DND-41 (cell line): ENCODE data around the gene PCSK4.

ENCODE experiments used
- ATAC-seq: fragments of 200-7000 bp; cut with Tn5 transposase; 3 replicates; pipeline ENCODE4 v1.9.1; 2021; ENCODE audit warnings: low read depth; ENCODE audit not compliant: insufficient read depth
- DNase-seq: peaks from one replicate; pipeline ENCODE4 v3.0.0-alpha.2; 2020
- H2AFZ ChIP-seq: 2 replicates; pipeline ENCODE4 v1.6.0; 2012; ENCODE audit warnings: low read depth, low read length
- H3K27ac ChIP-seq: 2 replicates; pipeline ENCODE4 v1.5.1; 2012; ENCODE audit warnings: low read length, inconsistent platforms
- H3K27me3 ChIP-seq: fragments of 200-600 bp; sonication (generic); 2 replicates; pipeline ENCODE4 v1.6.0; 2012; ENCODE audit warnings: low read length, mild to moderate bottlenecking, inconsistent platforms; ENCODE audit not compliant: insufficient read depth, poor library complexity
- H3K36me3 ChIP-seq: 2 replicates; pipeline ENCODE4 v1.5.1; 2012; ENCODE audit warnings: low read length, inconsistent platforms; ENCODE audit not compliant: insufficient read depth
- H3K4me1 ChIP-seq: 2 replicates; pipeline ENCODE4 v1.5.1; 2012; ENCODE audit warnings: mild to moderate bottlenecking, low read length; ENCODE audit not compliant: insufficient read depth
- H3K4me2 ChIP-seq: 2 replicates; pipeline ENCODE4 v1.6.0; 2012; ENCODE audit warnings: mild to moderate bottlenecking, moderate library complexity, low read length, inconsistent platforms; ENCODE audit not compliant: insufficient read depth
- H3K4me3 ChIP-seq, 2 experiments: fragments of 200-600 bp in 1 of 2; shearing (Covaris generic) in 1 of 2; 2 replicates each; pipeline ENCODE4 v1.5.1; 2012 to 2016; ENCODE audit warnings: inconsistent platforms in 2 of 2, low read length in 2 of 2, mild to moderate bottlenecking in 2 of 2, low read depth in 1 of 2, moderate library complexity in 1 of 2
- H3K79me2 ChIP-seq: 2 replicates; pipeline ENCODE4 v1.6.0; 2012; ENCODE audit warnings: low read length, inconsistent platforms; ENCODE audit not compliant: insufficient read depth
- H3K9ac ChIP-seq: 2 replicates; pipeline ENCODE4 v1.6.0; 2012; ENCODE audit warnings: low read depth, mild to moderate bottlenecking, inconsistent platforms, low read length, moderate library complexity
- H3K9me3 ChIP-seq: 2 replicates; pipeline ENCODE4 v1.5.1; 2012; ENCODE audit warnings: low read length, moderate library complexity, mild to moderate bottlenecking, inconsistent platforms; ENCODE audit not compliant: insufficient read depth, severe bottlenecking
- H4K20me1 ChIP-seq: 2 replicates; pipeline ENCODE4 v1.6.0; 2012; ENCODE audit warnings: low read length; ENCODE audit not compliant: insufficient read depth
- CTCF ChIP-seq: IDR thresholded peaks from 2 replicates; pipeline ENCODE4 v1.5.1; 2012; ENCODE audit warnings: borderline replicate concordance, low read length, moderate library complexity, mild to moderate bottlenecking; ENCODE audit not compliant: poor library complexity, severe bottlenecking; ENCODE audit errors: extremely low read depth
- EZH2 ChIP-seq: IDR thresholded peaks from 3 replicates; pipeline ENCODE4 v1.6.1; 2012; ENCODE audit warnings: borderline replicate concordance, low read depth, mild to moderate bottlenecking, moderate library complexity, low read length, inconsistent platforms; ENCODE audit not compliant: severe bottlenecking

Gene PCSK4

GRCh38 chr19:1438933-1439354 lies 51.2 kb downstream of the PCSK4 start:
- Histone ChIP-seq H4K20me1 (peaks cover 60% of the 10 kb centered on the region), H3K9ac (peak overlapping the region; percentile 90), H3K27me3 (no peaks in the 10 kb centered on the region), H3K4me3 (peak overlapping the region; percentile 61 to 66; a peak in 3 of 4 replicates), H3K4me2 (peak overlapping the region; percentile 99), H3K36me3 (peaks cover 54% of the 10 kb centered on the region), H3K79me2 (peaks cover 37% of the 10 kb centered on the region), H3K27ac (peak overlapping the region; percentile 82), H3K4me1 (peaks cover 26% of the 10 kb centered on the region), H3K9me3 (no peaks in the 10 kb centered on the region), H2AFZ (no peak overlapping the region)
- ATAC-seq (peak; percentile 8), DNase-seq (no peak)
- TF ChIP-seq CTCF (no peak), EZH2 (no peak)

GRCh38 chr19:1438035-1438932 lies 51.9 kb downstream of the PCSK4 start, which contains the start of gene RPS15:
Gene RPS15 (plus strand): TSS chr19:1438396. CDS start chr19:1438426, 30 bp downstream.
- H3K27me3 ChIP-seq = no peaks in the 10 kb centered on the region
- peak within 1 kb of the TSS; percentile 82 for H3K27ac ChIP-seq
- peaks cover 37% of the 10 kb centered on the region for H3K79me2 ChIP-seq
- peak within 1 kb of the TSS; percentile 61 to 66; a peak in 3 of 4 replicates for H3K4me3 ChIP-seq
- H2AFZ ChIP-seq = peak within 1 kb of the TSS; percentile 72
- H4K20me1 ChIP-seq = peaks cover 64% of the 10 kb centered on the region
- peaks cover 61% of the 10 kb centered on the region for H3K36me3 ChIP-seq
- H3K4me2 ChIP-seq = peak within 1 kb of the TSS; percentile 99
- H3K9me3 ChIP-seq = no peaks in the 10 kb centered on the region
- DNase-seq (peak; percentile 95), ATAC-seq (peak; percentile 83)
- H3K9ac ChIP-seq = peak within 1 kb of the TSS; percentile 90
- peaks cover 26% of the 10 kb centered on the region for H3K4me1 ChIP-seq
- peak; percentile 98 for TF ChIP-seq CTCF
- TF ChIP-seq EZH2 = no peak

GRCh38 chr19:1437609-1438008 lies 52.5 kb downstream of the PCSK4 start:
- TF ChIP-seq EZH2 (no peak), CTCF (no peak)
- Histone ChIP-seq H3K27ac (no peak overlapping the region), H3K9ac (peak overlapping the region; percentile 26; the same call in 1 of the 2 replicates), H3K4me1 (peaks cover 26% of the 10 kb centered on the region), H2AFZ (peak overlapping the region; percentile 72), H3K4me2 (peak overlapping the region; percentile 53), H4K20me1 (peaks cover 69% of the 10 kb centered on the region), H3K36me3 (peaks cover 66% of the 10 kb centered on the region), H3K27me3 (no peaks in the 10 kb centered on the region), H3K79me2 (peaks cover 40% of the 10 kb centered on the region), H3K4me3 (peak overlapping the region in 1 of 2 experiments; percentile 61; a peak in 2 of 4 replicates), H3K9me3 (no peaks in the 10 kb centered on the region)
- ATAC-seq = no peak
- no peak for DNase-seq
